H1 (cell line): ENCODE data around the gene GALNT7. TPM values are rescaled to one million over a fixed set of nuclear protein-coding genes. Genes with fewer than 3 reads are reported as not detected.

ENCODE experiments used
- CHD2 ChIP-seq: IDR thresholded peaks from 2 replicates; pipeline ENCODE4 v1.6.1; 2012; ENCODE audit warnings: low read length, improper control_type of control experiment
- KDM4A ChIP-seq: IDR thresholded peaks from one replicate; pipeline ENCODE4 v1.7.1; 2012; ENCODE audit warnings: low read depth, mild to moderate bottlenecking, moderate library complexity, low read length, inconsistent platforms; ENCODE audit not compliant: severe bottlenecking
- PHF8 ChIP-seq: fragments of 200-600 bp; sonication (generic); conservative IDR thresholded peaks from 2 replicates; pipeline ENCODE4 v1.7.1; 2012; ENCODE audit warnings: low read depth, mild to moderate bottlenecking, inconsistent platforms, low read length, moderate library complexity
- RFX5 ChIP-seq: IDR thresholded peaks from 2 replicates; pipeline ENCODE4 v1.6.1; 2011; ENCODE audit warnings: low read depth, low read length, improper control_type of control experiment, borderline replicate concordance
- SIN3A ChIP-seq, 2 experiments: IDR thresholded peaks in 1 of 2; conservative IDR thresholded peaks in 1 of 2; 2 replicates each; pipeline ENCODE4 v1.6.1; 2011 to 2012; ENCODE audit warnings: low read length in 2 of 2, improper control_type of control experiment in 1 of 2, low read depth in 1 of 2, mild to moderate bottlenecking in 1 of 2
- SP1 ChIP-seq: IDR thresholded peaks from 2 replicates; pipeline ENCODE4 v1.6.1; 2011; ENCODE audit warnings: low read depth, low read length
- polyA plus RNA-seq, 7 experiments: library from polyadenylated mRNA; depleted of rRNA in 3 of 7; stranded (reverse) in 5 of 7; unstranded in 2 of 7; fragments of >200 nt in 5 of 7; fragments of 200-250 nt in 2 of 7; gene quantifications; 1 replicate in 5 of 7; 2 replicates in 1 of 7; 4 replicates in 1 of 7; pipeline versions ENCODE4 v1.2.1 to v1.2.3, GENCODE V29; 2011 to 2013; ENCODE audit warnings: missing spikeins in 2 of 7, mixed read lengths in 2 of 7
- total RNA-seq: library from RNA; stranded (reverse); fragmentation: NEBNext Ultra II Directional; extraction: Animal tissue kit (Norgen Biotek cat#: 25700); gene quantifications from 2 replicates; pipeline ENCODE4 v1.2.1, GENCODE V29; 2021
- TF ChIP-seq, protein P1 (sequence below): IDR thresholded peaks from 2 replicates; pipeline ENCODE4 v1.6.1; 2012; ENCODE audit warnings: low read length, inconsistent platforms

GALNT7 gene
- total and polyA plus RNA-seq, 2 of the 8 experiments (the other 6 are each of a cell fraction or from before 2014, with no cell fraction given) = 22.4 to 85.5 TPM

DNA sequence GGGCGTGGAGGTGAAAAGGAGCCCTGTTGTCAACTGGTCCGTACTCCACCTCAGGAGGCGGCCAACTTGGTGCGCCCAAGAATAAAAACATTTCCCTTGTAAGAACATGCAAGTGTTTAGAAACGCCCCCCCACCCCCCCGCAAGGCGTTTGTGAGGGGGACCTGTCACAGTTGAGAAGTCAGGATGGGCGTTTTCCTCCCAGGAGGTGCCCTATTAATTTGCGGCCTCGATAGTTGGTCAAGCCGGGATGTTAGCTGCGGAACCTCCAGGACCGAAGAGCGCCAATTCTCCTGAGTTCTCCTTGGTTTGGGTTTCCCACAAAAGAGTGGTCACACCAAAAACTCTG is 201.5 kb downstream of the GALNT7 start (continued):
- TF ChIP-seq PHF8 = no peak
- TF ChIP-seq SIN3A (conservative IDR thresholded peaks at IDR 0.05 in 1 of 2, IDR thresholded peaks at IDR 0.05 in 1 of 2; ENCODE audit: low read depth in 1 of 2, low read length in 2 of 2) = no peak
- TF ChIP-seq RFX5 = no peak
- no peak for TF ChIP-seq SP1
- TF ChIP-seq CHD2 = no peak
- no peak for TF ChIP-seq KDM4A
- TF ChIP-seq, protein P1, sequence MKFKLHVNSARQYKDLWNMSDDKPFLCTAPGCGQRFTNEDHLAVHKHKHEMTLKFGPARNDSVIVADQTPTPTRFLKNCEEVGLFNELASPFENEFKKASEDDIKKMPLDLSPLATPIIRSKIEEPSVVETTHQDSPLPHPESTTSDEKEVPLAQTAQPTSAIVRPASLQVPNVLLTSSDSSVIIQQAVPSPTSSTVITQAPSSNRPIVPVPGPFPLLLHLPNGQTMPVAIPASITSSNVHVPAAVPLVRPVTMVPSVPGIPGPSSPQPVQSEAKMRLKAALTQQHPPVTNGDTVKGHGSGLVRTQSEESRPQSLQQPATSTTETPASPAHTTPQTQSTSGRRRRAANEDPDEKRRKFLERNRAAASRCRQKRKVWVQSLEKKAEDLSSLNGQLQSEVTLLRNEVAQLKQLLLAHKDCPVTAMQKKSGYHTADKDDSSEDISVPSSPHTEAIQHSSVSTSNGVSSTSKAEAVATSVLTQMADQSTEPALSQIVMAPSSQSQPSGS = no peak
